Memory B cell (primary cell): ENCODE measurements around the gene RASGEF1C.
A peak's percentile ranks its signal among the peaks of the same experiment; 100 is the strongest.

Source experiments
- ATAC-seq: fragments of 150-1000 bp; cut with Tn5 transposase; 2 replicates; pipeline ENCODE4 v1.10.0; 2021; ENCODE audit warnings: low read depth, mild to moderate bottlenecking, moderate library complexity
- DNase-seq, 2 donors: peaks; one replicate each; pipeline ENCODE4 v3.0.0; 2022; ENCODE audit warnings: low spot score in 2 of 2
- H3K27ac Mint-ChIP-seq: one replicate; pipeline ENCODE4 v1.8.0; 2022; ENCODE audit warnings: mild to moderate bottlenecking, moderate library complexity, mixed read lengths
- H3K27me3 Mint-ChIP-seq: one replicate; pipeline ENCODE4 v1.8.0; 2022; ENCODE audit warnings: mixed read lengths
- H3K36me3 Mint-ChIP-seq: one replicate; pipeline ENCODE4 v1.8.0; 2022; ENCODE audit warnings: mild to moderate bottlenecking, mixed read lengths
- H3K4me1 Mint-ChIP-seq: one replicate; pipeline ENCODE4 v1.8.0; 2022; ENCODE audit warnings: mixed read lengths
- H3K4me3 Mint-ChIP-seq: one replicate; pipeline ENCODE4 v1.8.0; 2022; ENCODE audit warnings: mild to moderate bottlenecking, moderate library complexity, mixed read lengths
- H3K9me3 Mint-ChIP-seq: one replicate; pipeline ENCODE4 v1.8.0; 2022; ENCODE audit warnings: mixed read lengths

Gene RASGEF1C

GRCh38 chr5:180135967-180136629 lies 72.9 kb downstream of the RASGEF1C start:
- no peak overlapping the region for H3K4me3 Mint-ChIP-seq
- no peaks in the 10 kb centered on the region for H3K4me1 Mint-ChIP-seq
- H3K9me3 Mint-ChIP-seq, result peaks cover 3% of the 10 kb centered on the region
- ATAC-seq, result no peak
- no peak overlapping the region for H3K27ac Mint-ChIP-seq
- no peak for DNase-seq
- H3K27me3 Mint-ChIP-seq, result peaks cover 16% of the 10 kb centered on the region
- H3K36me3 Mint-ChIP-seq, result no peaks in the 10 kb centered on the region

- DNase-seq, result no peak
- peaks cover 12% of the 10 kb centered on the region for H3K27me3 Mint-ChIP-seq
- no peaks in the 10 kb centered on the region for H3K36me3 Mint-ChIP-seq
- H3K27ac Mint-ChIP-seq, result no peak overlapping the region
- no peaks in the 10 kb centered on the region for H3K4me1 Mint-ChIP-seq
- H3K4me3 Mint-ChIP-seq, result no peak overlapping the region
- H3K9me3 Mint-ChIP-seq, result peaks cover 3% of the 10 kb centered on the region
- no peak for ATAC-seq
These were observed 73.7 kb downstream of the RASGEF1C start for GRCh38 chr5:180135128-180135955.

GRCh38 chr5:180133971-180134508 lies 75.0 kb downstream of the RASGEF1C start:
- Mint-ChIP-seq H3K27me3 (peaks cover 10% of the 10 kb centered on the region), H3K27ac (no peak overlapping the region), H3K4me3 (no peak overlapping the region), H3K4me1 (no peaks in the 10 kb centered on the region), H3K36me3 (no peaks in the 10 kb centered on the region), H3K9me3 (peaks cover 3% of the 10 kb centered on the region)
- ATAC-seq (no peak), DNase-seq (no peak)

GRCh38 chr5:180133551-180133950 lies 75.5 kb downstream of the RASGEF1C start:
- Mint-ChIP-seq H3K9me3 (peaks cover 3% of the 10 kb centered on the region), H3K4me3 (no peak overlapping the region), H3K36me3 (no peaks in the 10 kb centered on the region), H3K27me3 (peaks cover 7% of the 10 kb centered on the region), H3K4me1 (no peaks in the 10 kb centered on the region), H3K27ac (no peak overlapping the region)
- ATAC-seq (no peak), DNase-seq (no peak)

DNA sequence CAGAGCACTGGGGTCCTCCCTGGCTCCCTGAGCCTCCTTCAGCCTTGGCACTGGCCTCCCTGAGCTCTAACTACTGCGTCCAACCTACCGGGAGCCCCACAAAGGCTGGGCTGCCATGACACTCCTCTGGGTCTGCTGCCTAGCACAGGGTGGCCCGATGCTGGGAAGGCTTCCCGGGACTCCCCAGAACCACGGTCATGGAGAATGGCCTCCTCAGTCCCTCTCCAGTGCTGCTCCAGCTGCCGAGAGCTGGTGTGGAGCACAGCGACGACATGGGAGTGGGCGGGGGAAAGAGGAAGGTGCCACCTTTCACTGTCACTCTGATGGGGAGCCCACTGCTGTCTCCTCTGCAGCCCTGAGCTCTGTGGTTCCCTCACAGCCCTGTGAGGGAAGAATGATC lies 76.0 kb downstream of the RASGEF1C start:
- no peaks in the 10 kb centered on the region for H3K36me3 Mint-ChIP-seq
- ATAC-seq (no peak), DNase-seq (no peak)
- peaks cover 3% of the 10 kb centered on the region for H3K9me3 Mint-ChIP-seq
- peaks cover 7% of the 10 kb centered on the region for H3K27me3 Mint-ChIP-seq
- no peak overlapping the region for H3K4me3 Mint-ChIP-seq
- H3K4me1 Mint-ChIP-seq, result no peaks in the 10 kb centered on the region
- no peak overlapping the region for H3K27ac Mint-ChIP-seq

DNA sequence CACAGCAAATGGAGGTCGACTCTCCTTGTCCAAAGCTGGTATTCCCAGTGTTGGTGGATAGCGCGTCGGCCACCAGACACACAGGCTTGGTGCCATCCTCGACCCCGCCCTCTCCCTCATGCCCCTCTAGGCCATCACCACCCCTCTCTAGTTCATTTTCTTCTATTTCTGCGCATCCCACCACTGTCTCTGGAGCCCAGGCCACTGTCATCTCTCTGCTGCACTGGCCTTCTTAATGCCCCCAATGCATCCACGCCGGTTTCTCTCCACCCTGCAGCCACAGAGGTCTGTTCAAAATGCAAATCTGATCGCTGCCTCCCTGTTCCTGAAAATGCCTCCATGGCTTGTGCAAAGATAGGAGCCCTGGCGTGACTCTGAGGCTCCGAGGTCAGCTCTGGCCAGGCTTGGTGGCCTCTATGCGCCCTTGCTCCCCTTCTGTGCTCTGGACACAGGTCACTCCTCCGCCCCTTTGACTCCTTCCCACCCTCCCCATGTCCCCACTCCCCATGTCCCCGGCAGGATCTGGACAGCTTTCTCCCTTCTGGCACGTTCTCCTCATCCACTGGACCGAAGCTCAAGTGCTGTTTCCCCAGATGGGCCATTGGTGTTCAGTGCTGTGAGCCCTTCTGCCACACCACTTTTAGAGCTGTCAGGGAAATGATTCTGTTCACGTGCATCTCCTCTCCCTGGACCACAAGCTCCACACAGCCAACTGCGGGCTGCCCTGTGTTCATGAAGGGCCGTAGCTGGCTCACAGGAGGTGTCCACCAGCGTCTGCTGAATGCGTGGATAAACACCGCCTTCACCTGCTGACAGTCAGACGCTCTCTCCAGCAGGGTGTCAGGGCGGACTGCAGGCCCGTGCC lies 77.9 kb downstream of the RASGEF1C start:
- no peak overlapping the region for H3K4me3 Mint-ChIP-seq
- DNase-seq, result no peak
- peaks cover 10% of the 10 kb centered on the region for H3K27me3 Mint-ChIP-seq
- no peak overlapping the region for H3K27ac Mint-ChIP-seq
- H3K9me3 Mint-ChIP-seq, result peaks cover 1% of the 10 kb centered on the region
- ATAC-seq, result no peak
- no peaks in the 10 kb centered on the region for H3K4me1 Mint-ChIP-seq
- H3K36me3 Mint-ChIP-seq, result no peaks in the 10 kb centered on the region

DNA sequence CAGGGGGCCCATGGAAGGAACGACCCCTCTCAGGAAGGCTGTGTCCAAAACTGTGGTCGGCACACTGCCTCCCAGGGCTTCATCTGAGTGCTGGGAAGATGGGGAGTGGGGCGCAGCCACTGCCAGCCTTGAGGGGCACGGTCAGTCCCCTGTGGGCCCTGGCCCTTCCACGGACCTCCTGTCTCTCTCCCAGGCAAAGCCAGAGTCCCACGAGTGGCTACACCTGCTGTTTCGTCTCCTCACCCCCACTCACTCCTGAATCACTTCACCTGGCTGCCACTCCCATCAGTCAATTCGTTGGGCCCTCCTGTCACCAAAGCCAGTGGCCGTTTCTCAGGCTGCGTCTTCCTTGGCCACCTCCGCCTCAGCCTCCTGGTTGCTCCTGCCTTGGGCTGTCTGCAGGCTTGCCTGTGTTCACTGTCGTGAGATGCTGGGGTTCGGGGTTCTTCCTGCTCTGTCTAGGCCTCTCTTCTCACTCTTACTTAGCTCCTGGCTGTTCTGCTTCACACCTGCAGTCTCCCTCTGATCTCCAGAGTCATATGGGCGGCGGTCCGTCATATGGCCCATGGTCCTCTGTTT lies 78.6 kb downstream of the RASGEF1C start:
- Mint-ChIP-seq H3K4me3 (no peak overlapping the region), H3K27ac (no peak overlapping the region), H3K27me3 (peaks cover 10% of the 10 kb centered on the region), H3K36me3 (no peaks in the 10 kb centered on the region), H3K4me1 (no peaks in the 10 kb centered on the region), H3K9me3 (peaks cover 1% of the 10 kb centered on the region)
- DNase-seq, result no peak
- ATAC-seq, result no peak

- DNase-seq, result no peak
- no peak overlapping the region for H3K27ac Mint-ChIP-seq
- no peak overlapping the region for H3K4me3 Mint-ChIP-seq
- peaks cover 7% of the 10 kb centered on the region for H3K27me3 Mint-ChIP-seq
- H3K9me3 Mint-ChIP-seq, result no peaks in the 10 kb centered on the region
- H3K4me1 Mint-ChIP-seq, result no peaks in the 10 kb centered on the region
- no peak for ATAC-seq
- H3K36me3 Mint-ChIP-seq, result no peaks in the 10 kb centered on the region
These were observed 79.5 kb downstream of the RASGEF1C start for GRCh38 chr5:180129291-180130190.

- H3K27ac Mint-ChIP-seq, result no peak overlapping the region
- no peaks in the 10 kb centered on the region for H3K9me3 Mint-ChIP-seq
- no peak overlapping the region for H3K4me3 Mint-ChIP-seq
- no peaks in the 10 kb centered on the region for H3K4me1 Mint-ChIP-seq
- ATAC-seq, result no peak
- DNase-seq, result no peak
- no peaks in the 10 kb centered on the region for H3K36me3 Mint-ChIP-seq
- H3K27me3 Mint-ChIP-seq, result peaks cover 7% of the 10 kb centered on the region
These were observed 80.2 kb downstream of the RASGEF1C start for GRCh38 chr5:180128671-180129261.

DNA sequence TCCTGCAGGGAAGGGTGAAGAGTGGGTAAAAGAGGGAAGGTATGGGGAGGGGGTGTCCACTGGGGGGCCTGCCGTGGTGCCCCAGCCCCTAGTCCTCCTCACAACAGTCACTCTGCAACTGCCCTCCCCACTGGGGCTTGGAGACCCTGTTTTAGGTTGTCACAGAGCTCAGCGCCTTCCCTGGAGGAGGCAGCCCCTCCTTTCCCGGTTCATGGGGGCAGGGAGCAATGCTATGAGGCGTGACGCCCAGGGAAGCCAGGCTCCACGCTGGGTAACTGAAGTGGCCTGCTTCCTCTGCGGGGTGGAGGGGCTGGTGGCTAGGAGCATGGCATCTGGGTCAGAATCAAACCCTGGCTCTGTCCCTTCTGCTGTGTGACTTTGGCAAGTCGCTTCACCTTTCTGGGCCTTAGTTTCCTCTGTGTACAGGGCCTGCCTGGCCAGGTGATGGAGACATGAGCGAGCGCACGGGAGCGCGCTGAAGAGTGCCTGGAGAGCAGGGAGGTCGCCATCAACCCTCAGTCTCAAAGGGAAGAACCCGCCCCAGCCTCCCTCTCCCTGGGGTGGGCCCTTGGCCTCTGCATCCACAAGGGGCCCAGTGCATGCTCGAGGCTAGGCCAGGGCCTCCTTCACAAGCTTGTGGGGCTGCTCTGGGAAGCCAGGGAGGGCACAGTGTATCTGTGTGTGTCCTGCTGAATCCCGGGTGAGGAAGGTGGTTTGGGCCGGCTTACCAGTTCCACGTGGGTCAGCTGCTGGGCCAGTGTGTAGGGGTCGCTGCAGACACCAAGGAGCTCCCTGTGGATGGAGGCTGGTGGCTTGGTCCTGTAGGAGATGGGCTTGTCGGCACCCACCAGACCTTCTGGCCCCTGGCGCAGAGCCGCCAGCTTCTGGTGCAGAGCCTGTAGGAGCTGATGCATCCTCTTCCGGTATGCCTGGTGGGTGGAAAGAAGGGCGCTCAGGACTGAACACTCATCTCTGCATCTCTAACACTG lies 81.0 kb downstream of the RASGEF1C start:
- H3K27me3 Mint-ChIP-seq, result peaks cover 7% of the 10 kb centered on the region
- no peaks in the 10 kb centered on the region for H3K4me1 Mint-ChIP-seq
- H3K36me3 Mint-ChIP-seq, result no peaks in the 10 kb centered on the region
- DNase-seq, result no peak
- no peak for ATAC-seq
- no peaks in the 10 kb centered on the region for H3K9me3 Mint-ChIP-seq
- no peak overlapping the region for H3K27ac Mint-ChIP-seq
- H3K4me3 Mint-ChIP-seq, result no peak overlapping the region

DNA sequence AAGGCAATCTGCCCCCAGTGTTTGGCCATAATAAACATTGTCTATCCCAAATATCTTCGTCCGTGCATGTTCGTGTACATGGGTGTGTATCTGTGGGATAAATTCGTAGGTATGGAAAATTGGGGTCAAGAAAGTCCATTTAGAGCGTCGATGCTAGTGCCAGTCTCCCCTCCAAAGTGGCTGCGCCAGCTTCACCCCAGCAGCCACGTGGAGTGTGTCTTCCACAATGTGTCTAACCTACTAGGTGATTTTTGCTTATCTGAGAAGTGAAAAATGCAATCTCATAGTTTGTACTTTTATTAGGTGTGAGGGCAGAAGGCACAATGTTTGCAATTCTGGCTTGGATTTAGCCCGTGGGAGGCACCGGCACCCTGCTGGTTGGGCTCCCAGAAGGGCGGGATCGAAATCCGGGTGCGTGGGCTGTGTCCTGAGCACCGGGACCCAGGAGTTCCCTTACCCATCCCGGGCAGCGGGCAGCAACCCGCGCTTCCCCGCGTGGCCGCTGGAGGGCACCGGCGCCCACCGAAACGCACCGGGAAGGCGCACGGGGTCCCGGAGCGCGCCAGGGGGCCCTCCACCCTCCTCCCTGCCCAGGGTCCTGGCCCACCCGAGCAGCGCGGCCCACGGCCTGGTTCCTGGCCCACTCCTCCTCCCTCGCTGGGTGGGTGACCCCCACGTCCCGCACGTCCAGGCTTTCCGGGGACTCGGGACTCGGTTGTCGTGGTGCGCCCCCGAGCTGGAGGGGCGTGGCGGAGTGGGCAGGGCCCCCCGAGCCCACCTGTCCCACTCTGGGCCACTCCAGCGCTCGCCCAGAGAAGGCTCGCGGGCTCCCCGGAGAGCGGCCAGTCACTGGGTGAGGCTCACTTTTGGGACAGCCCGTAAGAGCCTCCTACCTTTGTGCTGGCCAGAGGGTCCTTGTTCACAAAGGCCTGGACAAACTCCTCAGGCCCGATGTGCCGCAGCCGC lies 82.0 kb downstream of the RASGEF1C start:
- peak in 1 of 2 donors; percentile 35 for DNase-seq
- Mint-ChIP-seq H3K27me3 (peaks cover 10% of the 10 kb centered on the region), H3K9me3 (no peaks in the 10 kb centered on the region), H3K36me3 (no peaks in the 10 kb centered on the region), H3K4me1 (no peaks in the 10 kb centered on the region), H3K4me3 (no peak overlapping the region), H3K27ac (no peak overlapping the region)
- ATAC-seq, result peak; percentile 51
